HTERT RPE-1 (cell line): ENCODE data around the gene STAT1.
"Not testable (repeated sequence)": the region's sequence is repeated elsewhere in the genome, so short reads cannot be mapped to it uniquely, and the experiment has no call there.

Experiments used
- in situ Hi-C: fragments of 300-500 bp; cut with MboI; formaldehyde crosslinking; loops from 4 replicates; pipeline ENCODE4 v1.14.3; 2020; ENCODE audit warnings: low sequenced_read_pairs

The STAT1 gene

DNA sequence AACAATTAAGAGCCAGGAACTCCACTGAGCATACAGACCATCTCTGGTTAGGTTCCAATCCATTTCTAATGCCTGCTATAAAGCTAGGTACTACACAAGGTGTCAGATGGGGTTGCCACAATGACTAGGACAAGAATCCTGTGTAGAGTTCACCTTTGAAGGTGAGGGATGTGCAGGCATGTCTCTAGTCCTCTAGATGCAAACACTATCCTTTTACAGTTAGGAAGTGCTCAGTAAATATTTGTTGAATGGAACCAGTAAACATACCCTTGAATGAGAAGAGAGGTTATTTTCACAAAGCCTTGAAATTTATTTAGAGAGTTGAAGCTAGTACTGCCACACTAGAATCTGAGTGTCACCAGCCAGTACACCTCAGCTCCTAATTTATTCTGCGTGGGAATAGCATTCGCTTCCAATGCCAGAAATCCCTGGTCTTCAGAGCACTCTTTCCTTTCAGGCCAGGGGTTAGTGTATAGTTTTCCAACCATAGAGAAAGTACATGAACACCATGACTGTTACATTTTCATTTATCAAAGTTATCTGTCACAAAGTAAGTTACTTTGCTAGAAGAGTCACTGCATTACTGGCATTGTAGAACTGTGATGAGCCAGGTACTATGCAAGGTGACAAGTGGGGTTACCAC is 48.3 kb downstream of the STAT1 start:
- in situ Hi-C loops: no loop called here

DNA sequence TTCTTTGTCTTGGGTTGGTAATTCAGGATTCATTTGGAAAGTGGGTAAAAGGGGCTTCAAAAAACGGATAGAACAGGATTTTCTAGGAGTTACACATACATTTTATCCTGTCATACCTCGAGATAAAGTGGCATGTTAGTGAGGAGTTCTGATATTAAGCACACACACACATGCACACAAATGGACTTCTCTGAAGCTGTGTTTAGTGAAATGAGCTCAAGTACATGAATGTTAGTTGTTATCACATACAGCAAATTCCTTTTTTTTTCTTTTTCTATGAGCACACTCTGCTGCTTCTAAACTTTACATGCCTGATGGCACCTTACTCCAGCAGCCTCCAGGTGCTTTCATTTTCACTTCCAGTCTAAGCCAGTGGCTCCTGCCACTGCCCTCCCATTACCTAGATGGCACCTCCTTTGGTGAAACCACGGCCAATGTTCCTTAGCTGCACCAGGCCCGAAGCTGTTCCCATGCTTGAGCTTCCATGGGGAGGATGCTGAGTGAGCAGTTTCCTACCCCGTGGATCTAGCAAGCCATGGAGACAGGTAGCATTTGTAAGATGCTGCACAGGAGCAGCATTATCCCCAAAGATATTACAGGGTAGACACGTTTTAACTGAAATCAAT is 49.7 kb downstream of the STAT1 start:
- in situ Hi-C loops: no loop called here

DNA sequence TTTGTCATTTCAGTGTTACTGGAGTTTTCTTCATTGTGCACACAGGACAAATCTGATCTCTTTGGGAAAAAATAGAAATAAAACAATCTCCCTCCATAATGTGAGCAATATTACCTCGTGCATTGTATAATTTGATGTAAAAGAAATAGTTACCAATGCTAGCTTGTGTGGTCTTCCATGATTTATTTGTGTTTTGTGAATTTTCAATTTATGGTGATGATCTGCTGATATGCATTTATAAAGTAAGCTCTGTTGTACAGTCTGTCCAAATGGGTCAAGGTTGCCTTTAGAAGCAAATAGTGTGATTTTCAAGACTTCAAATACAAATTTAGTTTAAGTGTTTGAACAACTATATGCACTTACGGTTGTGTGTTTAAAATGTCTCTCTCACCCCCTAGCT is 50.9 kb downstream of the STAT1 start:
- in situ Hi-C loops: no loop called here

DNA sequence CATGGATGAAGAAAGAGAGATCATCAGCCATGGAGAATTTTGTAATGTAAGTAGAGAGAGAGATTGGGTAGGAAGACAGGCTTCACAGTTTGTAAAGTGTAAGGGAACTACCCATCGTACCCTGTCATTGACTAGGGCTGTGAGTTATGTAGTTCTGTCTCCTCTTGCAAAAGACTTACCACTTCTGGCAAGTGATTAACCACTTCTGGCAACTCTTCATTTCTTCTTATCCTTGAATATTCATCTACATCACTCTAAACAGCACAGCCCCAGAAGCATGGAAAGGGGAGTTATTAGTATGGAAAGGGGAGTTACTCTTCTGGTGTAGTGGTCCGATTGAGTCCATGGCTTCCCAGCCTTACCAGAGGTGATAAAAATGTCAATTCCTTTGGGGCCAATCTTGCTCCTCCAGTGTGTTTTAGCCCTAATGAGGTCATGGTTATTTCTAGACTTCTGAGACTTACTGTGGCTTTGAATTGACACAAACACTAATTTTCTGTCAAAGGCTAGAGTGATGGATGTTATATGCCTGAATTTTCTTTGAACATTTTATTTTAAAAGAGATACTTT is 52.0 kb downstream of the STAT1 start:
- in situ Hi-C loops: no loop called here

DNA sequence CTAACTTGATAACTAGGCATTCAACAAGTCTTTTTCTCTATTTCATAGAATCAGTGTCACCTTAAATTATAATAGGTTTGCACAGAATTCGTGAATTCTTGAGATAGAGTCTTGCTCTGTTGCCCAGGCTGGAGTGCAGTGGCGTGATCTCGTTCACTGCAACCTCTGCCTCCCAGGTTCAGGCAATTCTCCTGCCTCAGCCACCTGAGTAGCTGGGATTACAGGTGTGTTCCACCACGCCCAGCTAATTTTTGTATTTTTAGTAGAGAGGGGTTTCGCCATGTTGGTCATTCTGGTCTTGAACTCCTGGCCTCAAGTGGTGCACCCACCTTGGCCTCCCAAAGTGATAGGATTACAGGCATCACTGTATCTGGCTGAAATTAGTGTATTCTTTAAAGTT is 52.9 kb downstream of the STAT1 start:
- in situ Hi-C loops: not testable (repeated sequence)

DNA sequence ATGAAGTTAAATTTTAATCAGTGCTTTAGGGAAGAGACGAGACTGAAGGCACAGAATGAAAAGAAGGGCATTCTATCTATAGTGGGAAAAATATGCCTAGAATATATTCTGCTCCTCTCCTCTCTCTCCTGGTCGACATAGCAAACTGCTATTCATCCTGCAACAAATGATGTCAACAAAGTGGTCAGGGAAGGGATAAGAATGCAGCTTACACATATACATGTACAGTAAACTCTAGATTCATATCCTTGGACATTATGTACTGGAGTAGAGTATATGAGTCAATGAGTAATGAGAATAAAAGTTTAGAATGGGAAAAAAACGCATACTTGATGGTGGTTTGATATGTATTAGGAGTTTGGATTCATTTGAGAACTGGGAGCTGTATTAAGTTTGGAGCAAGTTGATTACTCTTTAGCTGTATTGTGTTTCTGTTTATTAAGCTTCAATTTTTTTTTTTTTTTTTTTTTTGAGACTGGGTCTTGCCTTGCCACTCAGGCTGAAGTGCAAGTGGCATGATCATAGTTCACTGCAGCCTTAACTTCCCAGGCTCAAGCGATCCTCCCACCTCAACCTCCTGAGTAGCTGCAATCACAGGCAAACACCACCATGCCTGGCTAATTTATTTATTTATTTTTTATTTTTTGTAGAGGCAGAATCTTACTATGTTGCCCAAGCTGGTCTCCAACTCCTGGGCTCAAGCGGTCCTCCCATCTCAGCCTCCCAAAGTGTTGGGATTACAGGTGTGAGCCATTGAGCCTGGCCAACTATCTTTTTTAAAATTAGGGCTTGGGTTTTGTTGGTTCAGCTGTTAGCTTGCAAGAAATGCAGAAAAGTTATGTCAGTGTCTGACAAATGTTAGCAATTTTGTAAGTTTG is 53.8 kb downstream of the STAT1 start:
- in situ Hi-C loops: no loop called here

DNA sequence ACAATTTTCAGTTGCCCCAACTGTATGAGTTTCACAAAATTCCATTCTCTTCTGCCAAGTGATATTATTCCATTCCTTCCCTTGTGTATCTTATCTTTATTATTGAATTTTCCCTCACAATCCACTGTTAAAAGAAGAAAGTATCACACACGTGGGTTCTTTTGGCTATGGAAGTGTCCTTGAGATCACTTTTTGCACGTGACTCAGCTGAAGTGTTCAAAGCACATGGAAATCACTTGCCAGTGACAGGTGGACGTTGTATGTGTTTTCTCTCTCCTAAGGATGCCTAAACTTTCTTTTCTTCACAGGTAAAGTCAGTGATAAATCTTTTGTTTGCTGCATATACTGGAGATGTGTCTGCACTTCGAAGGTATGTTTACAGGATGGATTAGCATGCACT is 60.7 kb downstream of the STAT1 start:
- in situ Hi-C loops: no loop called here

DNA sequence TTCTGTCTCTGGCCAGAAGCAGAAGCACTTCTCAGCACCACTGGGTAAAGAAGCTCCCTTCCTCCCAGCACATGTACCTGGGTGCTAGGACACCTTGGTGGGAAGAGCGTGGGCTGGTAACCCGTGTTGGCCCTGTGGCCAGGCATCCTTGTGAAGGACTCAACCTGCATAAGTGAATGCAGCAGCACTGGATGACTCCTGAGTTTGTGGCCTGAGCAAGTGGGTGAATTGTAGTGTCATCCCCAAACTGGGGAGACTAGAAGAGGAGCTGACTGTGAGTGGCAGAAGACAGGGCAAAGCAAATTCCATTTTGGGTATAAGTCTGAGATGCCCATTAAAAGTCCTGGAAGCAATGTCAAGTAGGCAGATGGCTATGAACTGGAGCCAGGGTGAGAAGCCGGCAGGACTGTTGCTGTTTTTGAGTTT is 63.4 kb downstream of the STAT1 start:
- in situ Hi-C loops: no loop called here

DNA sequence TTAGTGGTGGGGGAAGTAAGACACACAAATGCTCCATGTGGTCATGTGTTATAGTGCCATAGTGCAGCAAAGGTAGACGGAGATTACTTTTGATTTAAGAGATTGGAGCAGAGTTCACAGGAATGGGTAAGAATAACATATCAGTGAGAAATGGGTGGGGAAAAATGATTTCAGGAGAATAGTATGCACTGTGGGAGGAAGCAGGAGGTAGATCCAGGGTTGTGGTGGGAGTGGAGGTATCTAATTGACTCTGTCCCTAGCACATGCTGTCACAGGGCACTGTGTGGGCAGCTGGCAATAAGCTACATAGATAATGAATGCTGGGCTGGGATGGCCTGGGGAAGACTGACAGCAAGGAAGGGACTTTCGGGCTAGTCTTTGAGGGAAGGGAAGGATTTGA is 65.3 kb downstream of the STAT1 start:
- in situ Hi-C loops: no loop called here

DNA sequence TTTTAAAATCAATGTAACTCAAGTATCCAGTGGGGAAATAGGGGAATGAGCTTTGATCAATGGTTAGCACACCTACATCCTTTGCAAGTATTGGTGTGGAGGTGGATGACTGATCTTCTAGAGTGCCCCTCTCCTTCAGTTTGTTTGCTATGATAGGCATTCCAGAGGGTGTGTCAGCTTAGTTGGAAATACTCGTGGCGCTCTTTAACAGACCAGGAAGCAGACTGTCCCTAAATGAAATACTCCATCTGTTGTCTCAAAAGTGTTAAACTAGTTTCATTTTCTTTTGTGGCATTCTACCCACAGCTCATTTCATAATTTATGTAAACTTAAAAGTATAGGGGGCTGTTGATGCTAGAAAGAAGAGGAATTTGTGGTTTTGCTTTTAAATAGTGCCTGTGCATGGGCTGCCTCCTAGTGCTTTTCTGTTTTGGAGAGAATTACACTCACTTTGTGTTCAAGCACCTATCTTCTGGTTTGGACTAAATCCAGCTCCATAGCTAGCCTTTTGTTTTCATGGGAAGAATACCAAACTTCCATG is 66.2 kb downstream of the STAT1 start:
- in situ Hi-C loops: no loop called here

DNA sequence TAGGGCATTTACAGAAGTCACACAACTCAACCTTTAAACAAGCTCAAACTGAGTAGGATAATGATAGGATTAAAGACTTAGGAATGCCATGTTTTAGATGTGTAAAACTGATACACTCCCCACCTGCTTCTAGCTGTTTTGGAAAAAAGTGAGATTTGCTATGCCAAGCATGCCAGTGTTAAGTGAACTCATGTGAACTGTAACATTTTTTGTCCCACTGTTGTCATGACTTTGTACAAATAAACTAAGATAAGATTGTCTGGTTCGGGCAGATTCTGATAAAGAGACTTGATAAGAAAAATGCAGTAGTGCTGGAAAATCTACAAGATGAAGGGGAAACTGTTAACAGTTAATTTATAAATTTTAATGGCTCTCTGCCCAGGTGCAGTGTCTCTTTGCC is 66.8 kb downstream of the STAT1 start:
- in situ Hi-C loops: no loop called here

DNA sequence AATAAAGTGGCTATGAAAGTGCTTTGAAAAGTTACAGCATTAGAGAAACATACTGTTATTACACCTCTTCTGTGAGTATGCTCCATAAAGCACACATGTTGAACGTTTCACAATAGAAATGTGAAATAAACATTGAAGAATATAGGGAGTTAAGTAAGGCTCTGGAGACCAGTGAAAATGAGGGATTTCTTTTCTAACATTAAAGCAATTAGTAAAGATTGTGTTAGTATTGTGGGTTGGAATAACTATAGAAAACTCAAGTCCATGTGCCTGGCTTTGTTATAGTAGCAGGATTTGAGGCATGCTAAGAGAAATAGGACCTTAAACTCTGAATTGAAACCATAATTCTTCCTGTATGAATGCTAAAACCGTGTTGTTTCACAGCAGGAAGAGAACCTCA is 70.3 kb downstream of the STAT1 start:
- in situ Hi-C loops: no loop called here

DNA sequence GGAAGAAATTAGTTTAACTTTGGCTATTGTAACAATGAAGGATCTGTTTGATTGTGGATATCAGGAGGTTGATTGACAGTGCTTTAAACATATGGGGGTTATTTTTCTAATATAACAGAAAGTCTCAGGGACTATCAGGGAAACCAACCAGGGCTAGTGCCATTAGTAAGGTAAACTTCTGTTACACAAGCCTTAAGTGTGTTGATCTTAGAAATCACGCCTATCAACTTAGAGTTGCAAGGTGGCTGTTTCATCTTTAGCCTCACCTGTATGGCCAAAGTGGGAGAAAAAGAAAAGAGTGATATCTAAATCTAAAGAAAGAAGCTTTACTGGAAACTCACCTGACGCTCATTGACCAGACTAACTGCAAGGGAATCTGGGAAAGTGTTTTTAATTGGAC is 71.3 kb downstream of the STAT1 start:
- in situ Hi-C loops: no loop called here

DNA sequence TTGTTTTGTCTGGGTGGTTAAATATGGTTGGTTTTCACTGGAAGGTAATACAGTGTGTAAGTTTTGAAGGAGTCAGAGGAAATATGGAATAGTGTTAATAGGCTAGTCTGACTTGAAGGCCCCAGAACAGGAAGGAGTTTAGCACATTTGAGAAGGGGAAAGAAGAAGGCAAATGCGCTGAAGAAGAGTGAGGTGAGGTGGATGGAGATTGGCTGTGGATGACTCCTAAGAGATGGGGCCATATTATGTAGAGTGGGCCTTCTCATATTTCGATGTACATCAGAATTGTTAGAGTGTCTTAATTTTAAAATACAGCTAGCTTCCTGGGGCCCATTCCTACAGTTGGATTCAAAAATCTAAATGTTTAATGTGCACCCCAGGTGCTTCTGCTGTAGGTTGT is 72.4 kb downstream of the STAT1 start:
- in situ Hi-C loops: no loop called here

DNA sequence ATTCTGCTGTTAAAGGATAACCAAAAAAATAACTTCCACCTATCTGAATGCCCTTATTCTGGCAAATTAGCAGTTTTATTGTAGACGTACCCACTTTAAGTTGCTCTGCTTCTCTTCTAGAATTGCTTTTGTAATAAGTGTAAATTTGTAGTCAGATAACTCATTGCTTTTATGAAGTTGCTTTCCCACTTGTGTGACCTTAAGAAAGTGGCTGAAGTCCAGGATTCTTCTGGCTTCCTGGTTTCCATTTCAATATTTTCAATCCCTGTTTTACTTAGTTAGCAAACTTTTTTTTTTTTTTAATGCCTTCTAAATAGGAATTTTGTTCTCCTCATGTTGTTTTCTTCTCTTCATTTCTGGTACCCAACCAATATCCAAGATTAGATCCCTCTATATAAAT is 73.5 kb downstream of the STAT1 start:
- in situ Hi-C loops: no loop called here

DNA sequence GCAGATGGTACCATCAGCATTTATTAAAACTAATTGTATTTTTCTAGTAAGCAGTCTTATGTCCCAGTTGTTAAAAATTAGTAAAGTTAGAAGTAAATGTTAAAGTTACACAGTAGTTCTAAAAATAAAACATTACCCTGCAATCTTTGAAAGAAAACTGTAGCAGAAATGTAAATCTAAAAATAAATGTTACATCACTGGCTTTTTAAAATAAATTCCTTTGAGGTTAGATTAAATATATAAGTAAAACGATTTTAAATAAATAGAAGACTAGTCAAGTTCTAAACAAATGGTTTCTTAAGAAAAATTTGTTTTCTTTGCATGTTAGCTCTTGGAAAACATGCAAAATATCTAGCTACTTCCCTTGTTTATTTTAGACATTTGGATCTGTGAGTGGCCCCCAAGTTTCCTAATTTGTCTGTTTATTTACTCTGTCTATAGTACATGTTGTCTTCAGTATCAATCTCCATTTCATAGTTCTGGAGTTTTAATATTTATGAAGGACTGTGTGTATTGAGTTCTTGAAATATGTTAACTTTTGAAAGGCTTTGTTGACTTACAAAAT is 75.1 kb downstream of the STAT1 start:
- in situ Hi-C loops: no loop called here

DNA sequence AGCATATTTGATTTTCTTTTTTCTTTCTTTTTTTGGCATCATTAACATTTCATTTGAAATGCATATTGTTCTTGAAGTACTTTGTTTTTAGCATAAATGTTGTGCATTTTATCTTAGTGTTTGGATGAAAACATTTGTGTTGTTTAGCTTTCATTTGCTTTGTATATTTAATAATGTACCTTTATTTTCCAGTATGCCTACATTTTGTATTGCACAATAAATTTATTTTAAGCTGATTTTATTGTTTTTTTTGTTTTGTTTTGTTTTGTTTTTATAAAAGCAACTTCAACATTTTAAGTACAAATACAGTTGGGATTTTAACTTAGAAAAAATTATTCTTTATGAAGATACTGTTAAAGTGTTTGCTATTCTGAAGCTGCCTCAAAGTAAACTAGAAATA is 78.9 kb downstream of the STAT1 start:
- in situ Hi-C loops: no loop called here

DNA sequence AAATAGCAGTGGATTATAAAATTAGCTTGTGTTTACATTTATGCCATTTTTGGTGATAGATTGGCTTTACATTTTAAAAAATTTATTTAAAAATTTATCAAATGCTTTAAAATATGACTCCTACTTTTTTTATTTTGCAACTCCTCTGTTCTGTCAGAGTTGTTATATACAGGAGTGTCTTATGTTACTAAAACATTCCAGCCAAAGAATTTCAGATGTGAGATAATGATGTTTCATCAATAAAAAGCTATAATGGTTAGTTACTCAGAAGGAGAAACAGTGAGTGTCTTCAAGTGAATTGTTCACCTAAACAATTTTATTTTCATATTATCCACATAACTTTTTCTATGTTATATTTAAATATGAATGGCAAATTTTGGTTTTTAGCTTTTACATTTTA is 80.6 kb downstream of the STAT1 start:
- in situ Hi-C loops: no loop called here

DNA sequence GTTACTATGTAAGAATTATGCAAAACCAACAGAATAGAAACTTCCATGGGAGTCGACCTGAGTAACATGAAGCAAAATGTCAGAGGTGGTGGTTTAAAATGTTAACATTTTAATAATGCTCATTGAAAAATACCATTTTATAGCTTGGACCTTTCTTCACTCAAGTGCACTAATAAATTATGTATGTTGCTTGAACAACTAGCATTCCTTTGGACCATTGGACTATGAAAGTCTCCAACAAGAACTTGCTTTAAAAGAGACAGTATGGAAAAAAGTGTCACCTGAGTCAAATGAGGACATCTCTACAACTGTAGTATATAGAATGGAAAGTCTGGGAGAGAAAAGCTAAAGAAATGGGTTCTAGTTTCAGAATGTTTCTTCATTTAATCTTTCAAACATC is 81.5 kb downstream of the STAT1 start:
- in situ Hi-C loops: no loop called here

DNA sequence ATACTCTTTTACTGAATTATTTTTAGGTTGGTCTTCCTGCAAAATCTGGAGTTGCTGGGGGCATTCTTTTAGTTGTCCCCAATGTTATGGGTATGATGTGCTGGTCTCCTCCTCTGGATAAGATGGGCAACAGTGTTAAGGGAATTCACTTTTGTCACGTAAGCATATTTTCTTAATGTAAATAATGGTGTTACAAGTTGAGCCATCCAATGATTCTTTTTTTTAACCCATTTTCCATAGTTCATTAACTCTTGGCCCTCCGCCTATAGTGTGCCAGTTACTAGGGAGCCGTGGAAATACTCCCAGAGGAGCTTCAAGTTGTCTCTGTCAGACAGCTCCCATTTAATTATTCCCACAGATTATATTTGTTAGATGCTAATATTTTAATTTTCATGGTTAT is 83.6 kb downstream of the STAT1 start:
- in situ Hi-C loops: no loop called here

DNA sequence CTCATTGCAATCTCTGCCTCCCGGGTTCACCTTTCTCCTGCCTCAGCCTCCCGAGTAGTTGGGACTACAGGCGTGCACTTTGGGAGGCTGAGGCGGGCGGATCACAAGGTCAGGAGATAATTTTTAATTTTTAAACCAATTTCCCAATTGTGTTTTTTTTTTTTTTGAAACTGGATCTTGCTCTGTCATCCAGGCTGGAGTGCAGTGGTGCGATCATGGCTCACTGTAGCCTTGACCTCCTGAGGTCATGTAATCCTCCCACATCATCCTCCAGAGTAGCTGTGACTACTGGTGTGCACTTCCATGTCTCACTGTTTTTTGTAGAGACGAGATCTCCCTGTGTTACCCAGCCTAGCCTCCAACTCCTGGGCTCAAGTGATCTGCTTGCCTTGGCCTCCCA is 84.1 kb downstream of the STAT1 start:
- in situ Hi-C loops: no loop called here
